Stomach (tissue), 9 donors: ENCODE data around the gene GCC1. TPM values are rescaled to one million over a fixed set of nuclear protein-coding genes. Genes with fewer than 3 reads are reported as not detected.

Source experiments
- DNase-seq, 2 donors: peaks; one replicate each; pipeline versions ENCODE4 v3.0.0 to v3.0.0-alpha.2; 2013 to 2019
- H3K27ac ChIP-seq, 5 donors: fragments of 200-600 bp in 4 of 5; sonication (generic) in 4 of 5; one replicate each; pipeline ENCODE4 v1.5.1; 2013 to 2019; ENCODE audit warnings: mild to moderate bottlenecking in 1 of 5, moderate library complexity in 1 of 5
- H3K27me3 ChIP-seq, 3 donors: fragments of 200-600 bp; sonication (generic); one replicate each; pipeline ENCODE4 v1.5.1; 2017 to 2019; ENCODE audit warnings: mixed run types in 1 of 3
- H3K36me3 ChIP-seq, 4 donors: fragments of 200-600 bp; sonication (generic); 1 replicate in 3 of 4; 2 replicates in 1 of 4; pipeline ENCODE4 v1.5.1; 2016 to 2019
- H3K4me1 ChIP-seq, 4 donors: fragments of 200-600 bp; sonication (generic); one replicate each; pipeline ENCODE4 v1.5.1; 2016 to 2019
- H3K4me3 ChIP-seq, 4 donors: fragments of 200-600 bp; sonication (generic) in 3 of 4; one replicate each; pipeline ENCODE4 v1.5.1; 2016 to 2019; ENCODE audit warnings: mild to moderate bottlenecking in 1 of 4
- H3K9me3 ChIP-seq, 4 donors: fragments of 200-600 bp; sonication (generic); one replicate each; pipeline ENCODE4 v1.5.1; 2016 to 2019
- CTCF ChIP-seq, 7 experiments: fragments of 450-650 bp in 4 of 7; fragments of 200-600 bp in 3 of 7; sonication (generic) in 3 of 7; IDR thresholded peaks; one replicate each; pipeline ENCODE4 v1.5.1; 2016 to 2019; ENCODE audit warnings: antibody characterized with exemption in 7 of 7, control low read depth in 2 of 7, mild to moderate bottlenecking in 1 of 7
- EP300 ChIP-seq: sonication (generic); formaldehyde crosslinking; IDR thresholded peaks from one replicate; pipeline ENCODE4 v1.6.1; 2017; ENCODE audit warnings: antibody characterized with exemption
- POLR2A ChIP-seq, 4 donors: fragments of 450-650 bp; IDR thresholded peaks; one replicate each; pipeline ENCODE4 v1.6.1; 2016; ENCODE audit warnings: antibody characterized with exemption in 4 of 4, control low read depth in 2 of 4, mild to moderate bottlenecking in 1 of 4, moderate library complexity in 1 of 4
- POLR2AphosphoS5 ChIP-seq, 3 donors: sonication (generic); formaldehyde crosslinking; IDR thresholded peaks; one replicate each; pipeline ENCODE4 v1.6.1; 2016; ENCODE audit warnings: antibody characterized with exemption in 3 of 3
- WGBS, 5 donors: extraction: QIAGEN DNeasy Blood & Tissue Kit in 3 of 5; methylation state at CpG; one replicate each; pipeline versions ENCODE4 v1.1.5 to v1.1.7; 2013 to 2018; 5-methylcytosine and 5-hydroxymethylcytosine counted together
- intact Hi-C: fragments of 100-400 bp; cut with DNase I; formaldehyde crosslinking; loops from one replicate; pipeline ENCODE4 v1.15.1; 2023; ENCODE audit warnings: low total_unique reads
- polyA plus RNA-seq, 3 donors: library from polyadenylated mRNA; stranded (reverse); fragments of 200-250 nt; gene quantifications; one replicate each; pipeline ENCODE4 v1.2.3, GENCODE V29; 2013
- total RNA-seq, 5 donors: library from RNA; depleted of rRNA; stranded (reverse); fragments of >200 nt; gene quantifications; one replicate each; pipeline versions ENCODE4 v1.1.0 to v1.2.3, GENCODE V29; 2014 to 2016
- donor health status: healthy with polysubstance abuse.
- donor health status: Bipolar disorder and iron deficiency.
- donor health status: healthy.

GCC1 gene
- total and polyA plus RNA-seq, 8 donors = 2.9 to 37.9 (median 10.2) TPM

- DNase-seq = no peak
- Histone ChIP-seq H3K4me1 (peaks cover 32 to 67% (median 60%) of the 10 kb centered on the region in 4 donors), H3K4me3 (peak overlapping the region in 1 of 4 donors; percentile 11), H3K9me3 (no peaks in the 10 kb centered on the region), H3K27me3 (no peaks in the 10 kb centered on the region), H3K27ac (no peak overlapping the region), H3K36me3 (peaks cover 26 to 59% (median 38%) of the 10 kb centered on the region in 4 donors)
- no peak for TF ChIP-seq CTCF (IDR thresholded peaks at IDR 0.05)
- TF ChIP-seq POLR2AphosphoS5 (IDR thresholded peaks at IDR 0.05) = no peak
- no peak for TF ChIP-seq EP300
- TF ChIP-seq POLR2A (IDR thresholded peaks at IDR 0.05) = no peak
- intact Hi-C loops = no loop called here
- WGBS, 5 donors = 89 to 100% (median 94%) methylated on average over 1 of the region's 1 CpG
Observed at GRCh38 chr7:127581716-127582115, 3.7 kb downstream of the GCC1 start.

- peaks cover 26 to 59% (median 38%) of the 10 kb centered on the region in 4 donors for H3K36me3 ChIP-seq
- no peak for DNase-seq
- H3K9me3 ChIP-seq = no peaks in the 10 kb centered on the region
- no peaks in the 10 kb centered on the region for H3K27me3 ChIP-seq
- TF ChIP-seq EP300 = no peak
- no peak for TF ChIP-seq CTCF (IDR thresholded peaks at IDR 0.05)
- no peak for TF ChIP-seq POLR2AphosphoS5 (IDR thresholded peaks at IDR 0.05)
- no peak for TF ChIP-seq POLR2A (IDR thresholded peaks at IDR 0.05)
- H3K27ac ChIP-seq = no peak overlapping the region
- no peak overlapping the region for H3K4me3 ChIP-seq
- H3K4me1 ChIP-seq = peaks cover 32 to 61% (median 54%) of the 10 kb centered on the region in 4 donors
- intact Hi-C loops = no loop called here
Observed at GRCh38 chr7:127580612-127581011, 4.8 kb downstream of the GCC1 start.

- Histone ChIP-seq H3K4me1 (peaks cover 24 to 49% (median 40%) of the 10 kb centered on the region in 4 donors), H3K36me3 (peaks cover 26 to 64% (median 46%) of the 10 kb centered on the region in 4 donors), H3K27me3 (no peaks in the 10 kb centered on the region), H3K9me3 (no peaks in the 10 kb centered on the region), H3K27ac (peak overlapping the region in 2 of 5 donors; percentile 9 to 49), H3K4me3 (no peak overlapping the region)
- 73 to 87% (median 84%) methylated on average over 4 of the region's 4 CpGs for WGBS, 5 donors
- TF ChIP-seq EP300 (no peak), POLR2A (IDR thresholded peaks at IDR 0.05) (no peak), POLR2AphosphoS5 (IDR thresholded peaks at IDR 0.05) (no peak), CTCF (IDR thresholded peaks at IDR 0.05) (no peak)
- intact Hi-C loops = no loop called here
- DNase-seq = no peak
Observed at GRCh38 chr7:127578711-127579275, 6.6 kb downstream of the GCC1 start.

GRCh38 chr7:127578036-127578684 is 7.2 kb downstream of the GCC1 start:
- WGBS, 5 donors = 73 to 81% (median 79%) methylated on average over 5 of the region's 5 CpGs
- no peak for TF ChIP-seq POLR2A (IDR thresholded peaks at IDR 0.05)
- intact Hi-C loops = no loop called here
- peaks cover 26 to 64% (median 46%) of the 10 kb centered on the region in 4 donors for H3K36me3 ChIP-seq
- no peaks in the 10 kb centered on the region for H3K27me3 ChIP-seq
- DNase-seq = no peak
- H3K9me3 ChIP-seq = no peaks in the 10 kb centered on the region
- peaks cover 17 to 43% (median 34%) of the 10 kb centered on the region in 4 donors for H3K4me1 ChIP-seq
- H3K4me3 ChIP-seq = no peak overlapping the region
- peak overlapping the region in 2 of 5 donors; percentile 9 to 49 for H3K27ac ChIP-seq
